Regular cardiac myocyte (primary cell): ENCODE data around the gene MRPL11. TPM values are rescaled to one million over a fixed set of nuclear protein-coding genes. Genes with fewer than 3 reads are reported as not detected.

ENCODE experiments used
- total RNA-seq: library from RNA; depleted of rRNA; stranded (reverse); fragments of >200 nt; gene quantifications from 2 replicates; pipeline ENCODE4 v1.2.3, GENCODE V29; 2014

The MRPL11 gene
- total RNA-seq, result 27.9 and 47.7 TPM in 2 replicates

GRCh38 chr11:66438504-66439466, at the start of gene MRPL11:
Gene MRPL11 (minus strand): TSS chr11:66438848. CDS start chr11:66438754, 94 bp downstream.

GRCh38 chr11:66480117-66480938, 41.7 kb upstream of the MRPL11 start, which contains the start of gene DPP3:
Gene DPP3 (plus strand): TSS chr11:66480434. CDS start chr11:66482201, 1,767 bp downstream.

GRCh38 chr11:66466225-66467033, 27.8 kb upstream of the MRPL11 start, which contains the start of gene PELI3:
Gene PELI3 (plus strand): TSS chr11:66466905. CDS start chr11:66468129, 1,224 bp downstream.

GRCh38 chr11:66420671-66421476, 17.8 kb downstream of the MRPL11 start, which contains the start of gene NPAS4:
Gene NPAS4 (plus strand): TSS chr11:66421035. CDS start chr11:66421180, 145 bp downstream.

Other genes starting within 250 kb of the MRPL11 start
- 16.9 and 24.5 TPM in 2 replicates for gene KLC2, start 181.1 kb downstream of the MRPL11 start, total RNA-seq
- gene RAB1B, start 170.2 kb downstream of the MRPL11 start, total RNA-seq, result 49.9 and 102 TPM in 2 replicates
- 0.19 and 0.85 TPM in 2 replicates for gene CNIH2, start 160.7 kb downstream of the MRPL11 start, total RNA-seq
- gene YIF1A, start 149.7 kb downstream of the MRPL11 start, total RNA-seq, result 180 and 267 TPM in 2 replicates
- under 0.01 and 0.28 TPM in 2 replicates for gene TMEM151A, start 147.0 kb downstream of the MRPL11 start, total RNA-seq
- gene CD248, start 121.8 kb downstream of the MRPL11 start, total RNA-seq, result 28.5 and 40.3 TPM in 2 replicates
- 12.1 and 33.5 TPM in 2 replicates for gene RIN1, start 102.4 kb downstream of the MRPL11 start, total RNA-seq
- gene BRMS1, start 93.7 kb downstream of the MRPL11 start, total RNA-seq, result 38.9 and 83.6 TPM in 2 replicates
- 19.0 and 60.0 TPM in 2 replicates for gene B4GAT1, start 91.2 kb downstream of the MRPL11 start, total RNA-seq
- 0.58 and 0.85 TPM in 2 replicates for gene SLC29A2, start 67.1 kb downstream of the MRPL11 start, total RNA-seq
- gene NPAS4, start 17.8 kb downstream of the MRPL11 start, total RNA-seq, result not detected in 2 replicates
- 6.7 and 18.6 TPM in 2 replicates for gene PELI3, start 28.1 kb upstream of the MRPL11 start, total RNA-seq
- 24.2 and 52.5 TPM in 2 replicates for gene DPP3, start 41.6 kb upstream of the MRPL11 start, total RNA-seq
- 16.3 and 33.3 TPM in 2 replicates for gene BBS1, start 71.8 kb upstream of the MRPL11 start, total RNA-seq
- 9.4 and 12.4 TPM in 2 replicates for gene ZDHHC24, start 107.2 kb upstream of the MRPL11 start, total RNA-seq
- gene ACTN3, start 108.1 kb upstream of the MRPL11 start, total RNA-seq, result under 0.01 and 0.28 TPM in 2 replicates
- 11.7 and 53.0 TPM in 2 replicates for gene CTSF, start 129.8 kb upstream of the MRPL11 start, total RNA-seq
- 0.19 and 0.28 TPM in 2 replicates for gene CCDC87, start 154.2 kb upstream of the MRPL11 start, total RNA-seq
- gene CCS, start 154.3 kb upstream of the MRPL11 start, total RNA-seq, result 42.4 and 43.7 TPM in 2 replicates
- gene RBM14, start 177.8 kb upstream of the MRPL11 start, total RNA-seq, result 30.5 and 33.3 TPM in 2 replicates
- gene RBM4, start 199.9 kb upstream of the MRPL11 start, total RNA-seq, result 62.6 and 159 TPM in 2 replicates
- 16.9 and 28.0 TPM in 2 replicates for gene RBM4B, start 239.0 kb upstream of the MRPL11 start, total RNA-seq